Aorta (tissue), 5 donors: ENCODE measurements around the gene ATXN7L3B. TPM values are rescaled to one million over a fixed set of nuclear protein-coding genes. Genes with fewer than 3 reads are reported as not detected.
"Not testable (repeated sequence)": the region's sequence is repeated elsewhere in the genome, so short reads cannot be mapped to it uniquely, and the experiment has no call there.

Experiments used
- ATAC-seq: fragments of 200-7000 bp; cut with Tn5 transposase; one replicate; pipeline ENCODE4 v1.9.1; 2022; ENCODE audit warnings: moderate library complexity; ENCODE audit not compliant: low FRiP score
- DNase-seq, 2 donors: peaks; one replicate each; pipeline ENCODE4 v3.0.0-alpha.2; 2020
- H3K27ac ChIP-seq, 2 donors: one replicate each; pipeline ENCODE4 v1.5.1; 2013; ENCODE audit warnings: low read length in 2 of 2, mild to moderate bottlenecking in 2 of 2, moderate library complexity in 2 of 2, control low read depth in 1 of 2, inconsistent platforms in 1 of 2, low read depth in 1 of 2
- H3K27me3 ChIP-seq, 2 donors: one replicate each; pipeline ENCODE4 v1.6.1; 2013; ENCODE audit warnings: control low read depth in 1 of 2, low read length in 1 of 2, mild to moderate bottlenecking in 1 of 2, moderate library complexity in 1 of 2; ENCODE audit not compliant: insufficient read depth in 2 of 2, control insufficient read depth in 1 of 2
- H3K36me3 ChIP-seq, 2 donors: one replicate each; pipeline ENCODE4 v1.6.1; 2013; ENCODE audit warnings: control low read depth in 1 of 2, low read length in 1 of 2, mild to moderate bottlenecking in 1 of 2; ENCODE audit not compliant: insufficient read depth in 2 of 2, control insufficient read depth in 1 of 2
- H3K4me1 ChIP-seq, 2 donors: one replicate each; pipeline ENCODE4 v1.6.1; 2013; ENCODE audit warnings: low read length in 2 of 2, control low read depth in 1 of 2, mild to moderate bottlenecking in 1 of 2, moderate library complexity in 1 of 2; ENCODE audit not compliant: insufficient read depth in 2 of 2, control insufficient read depth in 1 of 2
- H3K4me3 ChIP-seq, 2 donors: one replicate each; pipeline ENCODE4 v1.5.1; 2013; ENCODE audit warnings: low read length in 2 of 2, control low read depth in 1 of 2, mild to moderate bottlenecking in 1 of 2
- H3K9me3 ChIP-seq: one replicate; pipeline ENCODE4 v1.6.1; 2013; ENCODE audit warnings: mild to moderate bottlenecking, low read length; ENCODE audit not compliant: control insufficient read depth
- WGBS, 2 donors: extraction: QIAGEN DNeasy Blood & Tissue Kit; methylation state at CpG; one replicate each; pipeline ENCODE4 v1.1.7; 2013; 5-methylcytosine and 5-hydroxymethylcytosine counted together
- intact Hi-C, 2 donors: fragments of 100-400 bp; cut with DNase I; formaldehyde crosslinking; loops; one replicate each; pipeline versions ENCODE4 v1.14.2 to v1.15.0; 2022
- long read RNA-seq, 2 donors: library from polyadenylated mRNA; unstranded; transcript quantifications; one replicate each; pipeline ENCODE4 v2.0.0, GENCODE V29; 2020 to 2021
- polyA plus RNA-seq, 2 donors: library from polyadenylated mRNA; stranded (reverse); fragments of 200-250 nt; gene quantifications; one replicate each; pipeline ENCODE4 v1.2.3, GENCODE V29; 2013
- total RNA-seq, 2 donors: library from RNA; stranded (reverse); fragmentation: NEBNext Ultra II Directional; extraction: Animal tissue kit (Norgen Biotek cat#: 25700); gene quantifications; one replicate each; pipeline ENCODE4 v1.2.1, GENCODE V29; 2021
- donor health status: healthy with polysubstance abuse.
- donor health status: Bipolar disorder and iron deficiency.
- donor health status: DM: no; HTN: no; CAD: no.
- donor health status: DM: no; HTN: no; CAD: no.
- donor health status: DM: yes; HTN: yes; CAD: no.

ATXN7L3B gene
- total RNA-seq = 10 to 100 TPM; 19.0 to 21.5 TPM
- 1 to 10 TPM; 7.7 to 9.1 TPM for polyA plus RNA-seq
- long read RNA-seq, donor 1, full-length matches to known transcripts = 30 of 30 reads
- long read RNA-seq, donor 1, partial matches to known transcripts = 0 of 30 reads
- long read RNA-seq, donor 1, other reads (novel, unspliced or antisense) = 0 of 30 reads
- long read RNA-seq, donor 2, full-length matches to known transcripts = 44 of 44 reads
- long read RNA-seq, donor 2, partial matches to known transcripts = 0 of 44 reads
- long read RNA-seq, donor 2, other reads (novel, unspliced or antisense) = 0 of 44 reads

DNA sequence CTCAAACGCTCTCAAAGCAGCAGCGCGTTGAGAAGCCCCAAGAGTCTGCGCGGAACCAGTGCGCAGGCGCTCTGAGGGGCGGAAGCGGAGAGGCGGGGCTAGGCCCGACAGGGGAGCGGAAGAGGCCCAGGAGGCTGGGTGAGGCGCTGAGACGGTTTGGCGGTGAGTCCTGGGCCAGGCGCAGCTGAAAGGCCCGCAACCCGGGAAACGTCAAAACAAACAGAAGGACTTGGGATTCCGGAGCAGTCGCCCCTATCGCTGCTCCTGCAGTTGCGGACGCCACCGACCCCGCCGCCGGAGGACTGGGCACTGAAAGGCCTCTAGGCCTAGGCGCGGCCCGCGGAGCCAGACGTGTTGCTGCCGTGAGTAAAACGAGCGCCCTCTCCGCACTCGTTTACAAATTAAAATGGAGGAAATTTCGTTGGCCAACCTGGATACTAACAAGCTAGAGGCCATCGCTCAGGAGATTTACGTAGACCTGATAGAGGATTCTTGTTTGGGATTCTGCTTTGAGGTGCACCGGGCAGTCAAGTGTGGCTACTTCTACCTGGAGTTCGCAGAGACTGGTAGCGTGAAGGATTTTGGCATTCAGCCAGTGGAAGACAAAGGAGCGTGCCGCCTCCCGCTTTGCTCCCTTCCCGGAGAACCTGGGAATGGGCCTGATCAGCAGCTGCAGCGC is at the start of gene ATXN7L3B:
ATXN7L3B (plus strand) TSS at position 129 of the 679 bp plus-strand sequence; CDS start at position 407, 278 bp downstream.
- peak; percentile 99 for ATAC-seq
- H3K36me3 ChIP-seq = peaks cover 4% of the 10 kb centered on the region in 2 donors
- H3K27ac ChIP-seq = peak within 1 kb of the TSS; percentile 34 to 66
- H3K9me3 ChIP-seq = no peaks in the 10 kb centered on the region
- no peaks in the 10 kb centered on the region for H3K27me3 ChIP-seq
- peak within 1 kb of the TSS; percentile 54 to 95 for H3K4me3 ChIP-seq
- peak; percentile 95 to 98 for DNase-seq
- 0% methylated on average over 47 to 49 of the region's 49 CpGs for WGBS, 2 donors
- H3K4me1 ChIP-seq = peaks cover 1 to 7% of the 10 kb centered on the region in 2 donors
- intact Hi-C loops = no loop called here

DNA sequence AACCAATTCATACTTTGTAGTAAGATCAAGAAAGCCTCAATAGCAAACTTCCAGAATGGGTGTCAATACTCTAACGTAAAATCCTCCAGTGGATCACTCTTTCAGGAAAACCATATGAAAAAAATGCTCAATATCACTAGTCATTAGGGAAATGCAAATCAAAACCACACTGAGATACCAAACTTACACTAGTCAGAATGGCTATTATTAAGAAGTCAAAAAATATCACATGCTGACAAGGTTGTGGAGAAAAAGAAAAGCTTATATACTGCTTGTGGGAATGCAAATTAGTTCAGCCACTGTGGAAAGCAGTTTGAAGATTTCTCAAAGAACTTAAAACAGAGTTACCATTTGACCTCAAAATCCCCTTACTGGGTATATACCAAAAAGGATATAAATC is 49.5 kb upstream of the ATXN7L3B start:
- Histone ChIP-seq H3K9me3 (no peaks in the 10 kb centered on the region), H3K36me3 (no peaks in the 10 kb centered on the region), H3K27ac (no peak overlapping the region), H3K4me3 (no peak overlapping the region), H3K4me1 (no peaks in the 10 kb centered on the region), H3K27me3 (no peaks in the 10 kb centered on the region)
- 69 to 74% methylated on average over 1 of the region's 1 CpG for WGBS, 2 donors
- intact Hi-C loops = no loop called here
- no peak for DNase-seq
- ATAC-seq = no peak

DNA sequence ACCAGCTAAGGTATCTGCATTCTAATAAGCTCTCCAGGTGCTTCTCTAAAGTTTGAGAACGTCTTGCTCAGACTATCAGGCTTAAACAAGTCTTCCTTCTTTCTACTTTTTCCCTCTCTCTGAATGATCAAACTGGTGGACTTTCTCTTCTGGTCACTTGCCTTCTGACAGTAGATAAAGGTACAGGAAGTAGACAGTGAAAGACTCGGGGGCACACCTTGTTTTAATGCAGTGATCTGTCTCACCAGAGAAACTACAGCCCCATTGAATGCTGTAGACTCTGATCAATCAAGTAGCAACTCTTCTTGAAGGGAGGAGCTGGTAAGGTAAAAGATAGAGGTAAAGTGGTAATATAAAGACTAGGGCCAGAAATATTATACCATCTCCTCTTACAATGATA is 48.1 kb upstream of the ATXN7L3B start:
- WGBS, 2 donors = 46 to 57% methylated on average over 2 of the region's 2 CpGs
- no peaks in the 10 kb centered on the region for H3K27me3 ChIP-seq
- H3K36me3 ChIP-seq = no peaks in the 10 kb centered on the region
- H3K4me1 ChIP-seq = no peaks in the 10 kb centered on the region
- H3K9me3 ChIP-seq = no peaks in the 10 kb centered on the region
- no peak overlapping the region for H3K27ac ChIP-seq
- ATAC-seq (no peak), DNase-seq (no peak)
- no peak overlapping the region for H3K4me3 ChIP-seq
- intact Hi-C loops = no loop called here

GRCh38 chr12:74490390-74491064 is 47.1 kb upstream of the ATXN7L3B start:
- ATAC-seq = no peak
- Histone ChIP-seq H3K4me3 (no peak overlapping the region), H3K27ac (no peak overlapping the region), H3K36me3 (no peaks in the 10 kb centered on the region), H3K4me1 (no peaks in the 10 kb centered on the region), H3K9me3 (no peaks in the 10 kb centered on the region), H3K27me3 (no peaks in the 10 kb centered on the region)
- 40 to 48% methylated on average over 3 of the region's 3 CpGs for WGBS, 2 donors
- DNase-seq = no peak
- intact Hi-C loops = no loop called here

DNA sequence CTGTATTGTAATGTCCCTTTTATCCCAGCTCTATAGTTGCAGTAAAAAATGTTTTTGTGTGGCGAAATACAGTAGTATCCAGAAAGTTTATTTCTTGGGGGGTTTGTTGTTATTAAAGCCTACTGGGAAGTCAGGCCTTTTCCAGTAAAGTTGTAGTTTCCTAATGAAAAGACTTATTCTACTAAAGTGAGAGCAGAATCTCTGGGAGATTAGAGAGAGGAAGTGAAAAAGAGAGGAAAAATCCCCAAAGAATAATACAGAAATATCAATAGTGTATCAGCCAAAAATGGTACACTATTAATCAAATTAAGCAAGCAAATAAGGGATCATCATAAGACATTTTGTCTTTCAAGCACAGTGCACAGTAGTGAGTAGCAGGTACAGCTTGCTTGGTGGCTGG is 46.3 kb upstream of the ATXN7L3B start:
- Histone ChIP-seq H3K4me3 (no peak overlapping the region), H3K36me3 (no peaks in the 10 kb centered on the region), H3K9me3 (no peaks in the 10 kb centered on the region), H3K27ac (no peak overlapping the region), H3K27me3 (no peaks in the 10 kb centered on the region), H3K4me1 (no peaks in the 10 kb centered on the region)
- DNase-seq (no peak), ATAC-seq (no peak)
- 28 to 33% methylated on average over 1 of the region's 1 CpG for WGBS, 2 donors
- intact Hi-C loops = no loop called here

DNA sequence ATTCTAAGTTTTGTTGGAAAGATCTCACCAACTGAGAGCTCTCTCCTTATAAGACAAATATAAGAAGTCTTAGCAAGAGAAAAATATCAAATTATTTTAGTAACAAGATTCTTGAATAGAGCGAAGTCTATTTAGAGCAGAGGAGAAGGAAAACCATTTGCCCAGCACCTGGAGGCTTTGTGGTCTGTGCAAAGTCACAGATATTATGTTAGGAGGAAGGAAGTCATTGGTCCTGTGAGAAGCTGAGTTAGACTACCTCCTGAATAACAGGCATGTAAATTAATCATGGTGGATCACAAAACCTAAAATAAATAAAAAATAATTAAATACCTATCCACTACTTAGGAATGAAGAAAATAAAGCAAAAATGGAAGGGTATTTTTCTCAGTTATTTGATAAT is 38.4 kb upstream of the ATXN7L3B start:
- 79 to 90% methylated on average over 1 of the region's 1 CpG for WGBS, 2 donors
- no peak overlapping the region for H3K27ac ChIP-seq
- intact Hi-C loops = no loop called here
- ATAC-seq = no peak
- H3K4me3 ChIP-seq = no peak overlapping the region
- H3K36me3 ChIP-seq = no peaks in the 10 kb centered on the region
- no peaks in the 10 kb centered on the region for H3K27me3 ChIP-seq
- H3K4me1 ChIP-seq = no peaks in the 10 kb centered on the region
- DNase-seq = no peak
- H3K9me3 ChIP-seq = no peaks in the 10 kb centered on the region

DNA sequence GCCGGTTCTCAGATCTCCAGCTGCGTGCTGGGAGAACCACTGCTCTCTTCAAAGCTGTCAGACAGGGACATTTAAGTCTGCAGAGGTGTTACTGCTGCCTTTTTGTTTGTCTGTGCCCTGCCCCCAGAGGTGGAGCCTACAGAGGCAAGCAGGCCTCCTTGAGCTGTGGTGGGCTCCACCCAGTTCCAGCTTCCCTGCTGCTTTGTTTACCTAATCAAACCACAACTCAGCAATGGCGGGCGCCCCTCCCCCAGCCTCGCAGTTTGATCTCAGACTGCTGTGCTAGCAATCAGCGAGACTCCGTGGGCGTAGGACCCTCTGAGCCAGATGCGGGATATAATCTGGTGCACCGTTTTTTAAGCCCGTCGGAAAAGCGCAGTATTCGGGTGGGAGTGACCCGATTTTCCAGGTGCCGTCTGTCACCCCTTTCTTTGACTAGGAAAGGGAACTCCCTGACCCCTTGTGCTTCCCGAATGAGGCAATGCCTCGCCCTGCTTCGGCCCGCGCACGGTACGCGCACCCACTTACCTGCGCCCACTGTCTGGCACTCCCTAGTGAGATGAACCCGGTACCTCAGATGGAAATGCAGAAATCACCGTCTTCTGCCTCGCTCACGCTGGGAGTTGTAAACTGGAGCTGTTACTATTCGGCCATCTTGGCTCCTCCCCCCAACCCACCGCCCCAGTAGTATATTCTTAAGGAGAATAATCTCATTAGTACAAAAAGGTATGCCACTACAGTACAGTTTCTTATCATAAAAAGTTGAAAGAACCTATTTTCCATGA is 28.6 kb upstream of the ATXN7L3B start:
- intact Hi-C loops, H3K27me3 ChIP-seq, H3K9me3 ChIP-seq, H3K27ac ChIP-seq, H3K4me1 ChIP-seq, H3K4me3 ChIP-seq, H3K36me3 ChIP-seq, DNase-seq, ATAC-seq: not testable (repeated sequence)
- WGBS, 2 donors = 87 to 88% methylated on average over 25 to 30 of the region's 31 CpGs

DNA sequence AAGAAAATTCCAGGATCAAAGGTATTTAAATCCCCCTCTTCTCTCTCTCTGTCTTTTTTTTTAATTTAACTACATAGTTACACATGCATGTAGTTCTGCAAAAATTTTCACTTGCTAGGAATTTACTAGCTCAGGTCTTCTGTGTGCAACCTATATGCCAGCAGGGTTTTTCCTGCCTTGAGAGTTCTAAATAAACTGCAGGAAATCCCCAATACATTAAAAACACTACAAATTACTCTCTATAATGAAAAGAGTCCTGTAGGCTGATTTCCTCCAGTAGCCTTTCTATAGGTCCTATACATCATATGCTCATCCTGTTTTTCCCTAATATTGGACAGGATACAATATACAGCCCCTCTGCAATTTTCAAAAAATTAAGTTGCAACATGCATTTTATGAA is 27.7 kb upstream of the ATXN7L3B start:
- DNase-seq (no peak), ATAC-seq (no peak)
- H3K4me1 ChIP-seq = no peaks in the 10 kb centered on the region
- H3K9me3 ChIP-seq = no peaks in the 10 kb centered on the region
- no peak overlapping the region for H3K27ac ChIP-seq
- H3K36me3 ChIP-seq = no peaks in the 10 kb centered on the region
- H3K4me3 ChIP-seq = no peak overlapping the region
- intact Hi-C loops = loop anchor here (10.0 kb wide), 1 partner anchor 65 kb away; no protein-coding TSS in a partner anchor
- H3K27me3 ChIP-seq = no peaks in the 10 kb centered on the region
